Caco-2 (cell line): Measurements from ENCODE around the gene POTEB3. TPM values are rescaled to one million over a fixed set of nuclear protein-coding genes. Genes with fewer than 3 reads are reported as not detected.
"Not testable (repeated sequence)": the region's sequence is repeated elsewhere in the genome, so short reads cannot be mapped to it uniquely, and the experiment has no call there.

Experiments
- Bru-seq: library from RNA; stranded (reverse); fragments of 400-500 nt; gene quantifications from one replicate; lab custom pipeline; 2021; lab: Mats Ljungman, UMichigan
- BruChase-seq, 2 experiments: library from RNA; stranded (reverse); fragments of 400-500 nt; gene quantifications; one replicate each; lab custom pipeline; 2021; lab: Mats Ljungman, UMichigan
- BruUV-seq: library from RNA; stranded (reverse); fragments of 400-500 nt; replicated peaks from 2 replicates; lab custom pipeline; 2021; lab: Mats Ljungman, UMichigan
- CTCF ChIA-PET: fragments of 300-600 bp; sonication (Branson Sonifier 250); formaldehyde crosslinking; loops from one replicate; lab custom pipeline; 2022; ENCODE audit warnings: antibody characterized with exemption; lab: Charles Lee
- POLR2A ChIA-PET: fragments of 300-600 bp; sonication (Branson Sonifier 250); formaldehyde crosslinking; loops from one replicate; lab custom pipeline; 2022; ENCODE audit warnings: antibody characterized with exemption; lab: Charles Lee
- DNase-seq, 2 experiments: peaks; one replicate each; pipeline versions ENCODE4 v3.0.0 to v3.0.0-alpha.2; 2020 to 2022
- H3K27me3 ChIP-seq: replicated peaks from 2 replicates; pipeline ENCODE4 v1.6.0; 2011; ENCODE audit warnings: low read length; ENCODE audit not compliant: control insufficient read depth, insufficient read depth
- H3K36me3 ChIP-seq: 2 replicates; pipeline ENCODE4 v1.5.1; 2011; ENCODE audit warnings: low read length; ENCODE audit not compliant: control insufficient read depth, insufficient read depth
- H3K4me1 ChIP-seq: fragments of 250-450 bp; sonication (Bioruptor Pico); 2 replicates; pipeline ENCODE4 v1.5.1; 2020; ENCODE audit warnings: mild to moderate bottlenecking
- H3K4me3 ChIP-seq: 2 replicates; pipeline ENCODE4 v1.5.1; 2011; ENCODE audit warnings: low read depth, mild to moderate bottlenecking, control low read depth, low read length
- H3K9me3 ChIP-seq: fragments of 250-450 bp; sonication (Bioruptor Pico); 2 replicates; pipeline ENCODE4 v1.5.1; 2020; ENCODE audit warnings: mild to moderate bottlenecking, moderate library complexity
- H3K27ac Mint-ChIP-seq: one replicate; pipeline ENCODE4 v1.8.0; 2022; ENCODE audit warnings: mixed read lengths; ENCODE audit not compliant: unreplicated experiment
- H3K27me3 Mint-ChIP-seq: one replicate; pipeline ENCODE4 v1.8.0; 2022; ENCODE audit warnings: mixed read lengths; ENCODE audit not compliant: insufficient read depth, unreplicated experiment
- H3K36me3 Mint-ChIP-seq: one replicate; pipeline ENCODE4 v1.8.0; 2022; ENCODE audit warnings: mild to moderate bottlenecking, mixed read lengths; ENCODE audit not compliant: insufficient read depth, unreplicated experiment
- H3K4me1 Mint-ChIP-seq: one replicate; pipeline ENCODE4 v1.8.0; 2022; ENCODE audit warnings: low read depth, mixed read lengths; ENCODE audit not compliant: unreplicated experiment
- H3K4me3 Mint-ChIP-seq: one replicate; pipeline ENCODE4 v1.8.0; 2022; ENCODE audit warnings: mild to moderate bottlenecking, moderate library complexity, mixed read lengths; ENCODE audit not compliant: unreplicated experiment
- H3K9me3 Mint-ChIP-seq: one replicate; pipeline ENCODE4 v1.8.0; 2022; ENCODE audit warnings: mixed read lengths; ENCODE audit not compliant: unreplicated experiment
- intact Hi-C: fragments of 100-400 bp; cut with micrococcal nuclease; formaldehyde crosslinking; loops from one replicate; pipeline ENCODE4 v1.10.0; 2022; ENCODE audit not compliant: unreplicated experiment
- long read RNA-seq: library from polyadenylated mRNA; stranded (forward); transcript quantifications from one replicate; pipeline ENCODE4 v2.0.0, GENCODE V29; 2022
- total RNA-seq: library from RNA; stranded (reverse); gene quantifications from 2 replicates; pipeline ENCODE4 v1.2.3, GENCODE V29; 2022

The POTEB3 gene
- total RNA-seq = not detected in 2 replicates
- not detected for Bru-seq, nascent RNA
- not detected for BruChase-seq, experiment 1, labeled RNA remaining after a 2-hour chase
- BruChase-seq, experiment 2, labeled RNA remaining after a 6-hour chase = not detected
- long read RNA-seq = 0 reads

- H3K27me3 Mint-ChIP-seq, H3K4me1 Mint-ChIP-seq, POLR2A ChIA-PET, H3K4me3 ChIP-seq, intact Hi-C loops, H3K27me3 ChIP-seq, CTCF ChIA-PET, H3K27ac Mint-ChIP-seq, H3K4me3 Mint-ChIP-seq, DNase-seq, H3K4me1 ChIP-seq, H3K36me3 Mint-ChIP-seq, H3K9me3 ChIP-seq, BruUV-seq, H3K9me3 Mint-ChIP-seq, H3K36me3 ChIP-seq: not testable (repeated sequence)
Measured at GRCh38 chr15:21440399-21440798, at the start of gene POTEB3. POTEB3 (minus strand) TSS chr15:21440499; CDS start chr15:21440011, 488 bp downstream.

- BruUV-seq, H3K27ac Mint-ChIP-seq, H3K4me3 ChIP-seq, H3K36me3 Mint-ChIP-seq, H3K9me3 ChIP-seq, intact Hi-C loops, DNase-seq, POLR2A ChIA-PET, H3K9me3 Mint-ChIP-seq, CTCF ChIA-PET, H3K36me3 ChIP-seq, H3K4me1 Mint-ChIP-seq, H3K4me1 ChIP-seq, H3K4me3 Mint-ChIP-seq, H3K27me3 Mint-ChIP-seq, H3K27me3 ChIP-seq: not testable (repeated sequence)
Measured at GRCh38 chr15:21453683-21454082, 13.4 kb upstream of the POTEB3 start.

GRCh38 chr15:21451920-21452563 lies 11.7 kb upstream of the POTEB3 start:
- H3K4me1 Mint-ChIP-seq, H3K4me3 Mint-ChIP-seq, H3K9me3 Mint-ChIP-seq, H3K36me3 Mint-ChIP-seq, H3K27ac Mint-ChIP-seq, H3K36me3 ChIP-seq, H3K4me3 ChIP-seq, H3K27me3 Mint-ChIP-seq, CTCF ChIA-PET, H3K4me1 ChIP-seq, DNase-seq, intact Hi-C loops, BruUV-seq, H3K9me3 ChIP-seq, POLR2A ChIA-PET, H3K27me3 ChIP-seq: not testable (repeated sequence)

GRCh38 chr15:21451487-21451886 lies 11.2 kb upstream of the POTEB3 start:
- H3K4me3 ChIP-seq, H3K36me3 ChIP-seq, H3K27ac Mint-ChIP-seq, H3K4me1 ChIP-seq, H3K9me3 Mint-ChIP-seq, CTCF ChIA-PET, H3K36me3 Mint-ChIP-seq, BruUV-seq, H3K4me1 Mint-ChIP-seq, H3K4me3 Mint-ChIP-seq, POLR2A ChIA-PET, intact Hi-C loops, DNase-seq, H3K27me3 Mint-ChIP-seq, H3K9me3 ChIP-seq, H3K27me3 ChIP-seq: not testable (repeated sequence)

GRCh38 chr15:21407366-21407765 lies 32.9 kb downstream of the POTEB3 start:
- H3K4me1 Mint-ChIP-seq, H3K4me3 Mint-ChIP-seq, H3K9me3 Mint-ChIP-seq, CTCF ChIA-PET, intact Hi-C loops, H3K4me3 ChIP-seq, BruUV-seq, H3K9me3 ChIP-seq, H3K27ac Mint-ChIP-seq, H3K4me1 ChIP-seq, H3K36me3 Mint-ChIP-seq, DNase-seq, H3K36me3 ChIP-seq, H3K27me3 Mint-ChIP-seq, H3K27me3 ChIP-seq, POLR2A ChIA-PET: not testable (repeated sequence)

GRCh38 chr15:21401531-21401930 lies 38.8 kb downstream of the POTEB3 start:
- H3K9me3 ChIP-seq, H3K4me3 Mint-ChIP-seq, H3K4me1 ChIP-seq, H3K36me3 ChIP-seq, H3K27me3 ChIP-seq, BruUV-seq, H3K4me3 ChIP-seq, CTCF ChIA-PET, H3K9me3 Mint-ChIP-seq, H3K27ac Mint-ChIP-seq, H3K27me3 Mint-ChIP-seq, H3K36me3 Mint-ChIP-seq, intact Hi-C loops, POLR2A ChIA-PET, DNase-seq, H3K4me1 Mint-ChIP-seq: not testable (repeated sequence)

GRCh38 chr15:21399111-21399510 lies 41.2 kb downstream of the POTEB3 start:
- POLR2A ChIA-PET, CTCF ChIA-PET: not testable (repeated sequence)

More at GRCh38 chr15:21399111-21399510, 41.2 kb downstream of the POTEB3 start:
- H3K27me3 ChIP-seq, H3K27me3 Mint-ChIP-seq, H3K9me3 Mint-ChIP-seq, H3K36me3 ChIP-seq, DNase-seq, H3K4me3 Mint-ChIP-seq, H3K4me1 Mint-ChIP-seq, intact Hi-C loops, H3K9me3 ChIP-seq, BruUV-seq, H3K4me1 ChIP-seq, H3K4me3 ChIP-seq, H3K36me3 Mint-ChIP-seq, H3K27ac Mint-ChIP-seq: not testable (repeated sequence)
